Glomerular visceral epithelial cell (primary cell): ENCODE measurements around the gene IGLON5.

Source experiments
- DNase-seq: peaks from one replicate; pipeline ENCODE4 v3.0.0-alpha.2; 2016; ENCODE audit errors: extremely low spot score

IGLON5 gene

GRCh38 chr19:51338563-51339312 is 27.3 kb downstream of the IGLON5 start:
- DNase-seq, result peak; percentile 79

- no peak for DNase-seq
Observed at GRCh38 chr19:51339313-51339686, 27.9 kb downstream of the IGLON5 start.

GRCh38 chr19:51339687-51340656 is 28.5 kb downstream of the IGLON5 start:
- DNase-seq, result peak; percentile 98

- no peak for DNase-seq
Observed at GRCh38 chr19:51341066-51341465, 29.6 kb downstream of the IGLON5 start.

GRCh38 chr19:51341976-51342580 is 30.6 kb downstream of the IGLON5 start, which contains the start of gene VSIG10L:
Gene VSIG10L, minus strand, starts transcription at chr19:51342139. Its CDS starts 15 bp downstream, at chr19:51342124.
- DNase-seq, result no peak

GRCh38 chr19:51342631-51343569 is 31.5 kb downstream of the IGLON5 start:
- no peak for DNase-seq

GRCh38 chr19:51345076-51345620 is 33.7 kb downstream of the IGLON5 start:
- no peak for DNase-seq

GRCh38 chr19:51346742-51347141 is 35.3 kb downstream of the IGLON5 start:
- DNase-seq, result no peak

- DNase-seq, result no peak
Observed at GRCh38 chr19:51347209-51347928, 35.9 kb downstream of the IGLON5 start.

GRCh38 chr19:51351266-51351990 is 40.0 kb downstream of the IGLON5 start:
- DNase-seq, result no peak

- DNase-seq, result no peak
Observed at GRCh38 chr19:51352783-51353360, 41.4 kb downstream of the IGLON5 start.

- DNase-seq, result no peak
Observed at GRCh38 chr19:51354103-51354741, 42.8 kb downstream of the IGLON5 start.

- DNase-seq, result no peak
Observed at GRCh38 chr19:51354742-51355148, 43.3 kb downstream of the IGLON5 start.

- no peak for DNase-seq
Observed at GRCh38 chr19:51356159-51356801, 44.8 kb downstream of the IGLON5 start.

- DNase-seq, result no peak
Observed at GRCh38 chr19:51357952-51358351, 46.5 kb downstream of the IGLON5 start.

- DNase-seq, result peak; percentile 50
Observed at GRCh38 chr19:51359294-51359693, 47.9 kb downstream of the IGLON5 start.

- DNase-seq, result no peak
Observed at GRCh38 chr19:51361239-51361638, 49.8 kb downstream of the IGLON5 start.
